Upper lobe of left lung (tissue), 4 donors: Measurements from ENCODE around the gene CBFA2T3.

Experiments used
- CTCF ChIP-seq, 6 experiments: fragments of 450-650 bp in 4 of 6; fragments of 200-600 bp in 2 of 6; sonication (generic) in 2 of 6; IDR thresholded peaks; one replicate each; pipeline ENCODE4 v1.5.1; 2016 to 2019; ENCODE audit warnings: antibody characterized with exemption in 6 of 6
- EP300 ChIP-seq, 4 donors: sonication (generic); formaldehyde crosslinking; IDR thresholded peaks; one replicate each; pipeline ENCODE4 v1.5.1; 2017; ENCODE audit warnings: antibody characterized with exemption in 4 of 4, control low read depth in 2 of 4
- POLR2AphosphoS5 ChIP-seq, 2 donors: sonication (generic); formaldehyde crosslinking; IDR thresholded peaks; one replicate each; pipeline ENCODE4 v1.5.1; 2017; ENCODE audit warnings: antibody characterized with exemption in 2 of 2

GRCh38 chr16:88923450-88923849 lies 53.6 kb downstream of the CBFA2T3 start:
- TF ChIP-seq POLR2AphosphoS5 (IDR thresholded peaks at IDR 0.05) (no peak), EP300 (IDR thresholded peaks at IDR 0.05) (no peak), CTCF (IDR thresholded peaks at IDR 0.05) (no peak)
